IMR-90 (cell line): Measurements from ENCODE around the gene NOBOX.

Experiments
- BHLHE40 ChIP-seq: fragments of 150-350 bp; IDR thresholded peaks from 2 replicates; pipeline ENCODE4 v1.6.1; 2016; ENCODE audit warnings: mild to moderate bottlenecking, low read depth, low read length
- CEBPB ChIP-seq: IDR thresholded peaks from 2 replicates; pipeline ENCODE4 v1.6.1; 2012; ENCODE audit warnings: low read depth, low read length, improper control_type of control experiment
- POLR2A ChIP-seq: IDR thresholded peaks from 2 replicates; pipeline ENCODE4 v1.6.1; 2012; ENCODE audit warnings: mild to moderate bottlenecking, low read depth, low read length
- TF ChIP-seq, protein P1 (sequence below): conservative IDR thresholded peaks from 2 replicates; pipeline ENCODE4 v1.5.1; 2012; ENCODE audit warnings: mild to moderate bottlenecking, low read depth, low read length, improper control_type of control experiment

DNA sequence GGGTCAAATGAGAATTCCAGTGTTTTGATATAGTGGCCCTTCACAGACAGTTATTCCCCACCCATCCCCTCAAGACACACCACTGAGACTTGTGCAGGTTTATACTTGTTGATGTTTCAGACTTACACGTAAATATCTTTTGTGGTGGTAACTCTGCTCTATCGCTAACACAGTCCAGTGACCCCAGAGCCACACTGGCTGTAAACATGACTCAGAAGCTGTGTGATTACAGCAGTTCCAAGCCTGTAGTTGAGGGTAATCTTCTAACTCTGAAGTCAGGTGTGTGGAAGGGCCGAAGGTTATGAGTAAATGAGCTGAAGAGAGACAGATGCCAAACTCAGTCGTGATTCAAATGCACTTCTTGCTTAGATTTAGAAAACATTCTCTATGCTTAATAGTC is 19.4 kb downstream of the NOBOX start:
- TF ChIP-seq, protein P1, sequence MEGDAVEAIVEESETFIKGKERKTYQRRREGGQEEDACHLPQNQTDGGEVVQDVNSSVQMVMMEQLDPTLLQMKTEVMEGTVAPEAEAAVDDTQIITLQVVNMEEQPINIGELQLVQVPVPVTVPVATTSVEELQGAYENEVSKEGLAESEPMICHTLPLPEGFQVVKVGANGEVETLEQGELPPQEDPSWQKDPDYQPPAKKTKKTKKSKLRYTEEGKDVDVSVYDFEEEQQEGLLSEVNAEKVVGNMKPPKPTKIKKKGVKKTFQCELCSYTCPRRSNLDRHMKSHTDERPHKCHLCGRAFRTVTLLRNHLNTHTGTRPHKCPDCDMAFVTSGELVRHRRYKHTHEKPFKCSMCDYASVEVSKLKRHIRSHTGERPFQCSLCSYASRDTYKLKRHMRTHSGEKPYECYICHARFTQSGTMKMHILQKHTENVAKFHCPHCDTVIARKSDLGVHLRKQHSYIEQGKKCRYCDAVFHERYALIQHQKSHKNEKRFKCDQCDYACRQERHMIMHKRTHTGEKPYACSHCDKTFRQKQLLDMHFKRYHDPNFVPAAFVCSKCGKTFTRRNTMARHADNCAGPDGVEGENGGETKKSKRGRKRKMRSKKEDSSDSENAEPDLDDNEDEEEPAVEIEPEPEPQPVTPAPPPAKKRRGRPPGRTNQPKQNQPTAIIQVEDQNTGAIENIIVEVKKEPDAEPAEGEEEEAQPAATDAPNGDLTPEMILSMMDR: no peak
- TF ChIP-seq POLR2A (no peak), BHLHE40 (no peak), CEBPB (no peak)
